Mammary epithelial cell (primary cell): Measurements from ENCODE around the gene CD8B2.
"Not testable (repeated sequence)": the region's sequence is repeated elsewhere in the genome, so short reads cannot be mapped to it uniquely, and the experiment has no call there.

Experiments used
- EZH2 ChIP-seq: IDR thresholded peaks from 2 replicates; pipeline ENCODE4 v1.6.1; 2012; ENCODE audit warnings: low read length, inconsistent platforms, borderline replicate concordance
- TF ChIP-seq, protein P1 (sequence below), 2 donors: IDR thresholded peaks in 1 of 2; conservative IDR thresholded peaks in 1 of 2; 2 replicates each; pipeline ENCODE4 v1.5.1; 2011 to 2012; ENCODE audit warnings: inconsistent platforms in 2 of 2, low read length in 2 of 2, mild to moderate bottlenecking in 2 of 2, control low read depth in 1 of 2, low read depth in 1 of 2; ENCODE audit not compliant: insufficient read depth in 1 of 2; ENCODE audit errors: extremely low read depth in 1 of 2

DNA sequence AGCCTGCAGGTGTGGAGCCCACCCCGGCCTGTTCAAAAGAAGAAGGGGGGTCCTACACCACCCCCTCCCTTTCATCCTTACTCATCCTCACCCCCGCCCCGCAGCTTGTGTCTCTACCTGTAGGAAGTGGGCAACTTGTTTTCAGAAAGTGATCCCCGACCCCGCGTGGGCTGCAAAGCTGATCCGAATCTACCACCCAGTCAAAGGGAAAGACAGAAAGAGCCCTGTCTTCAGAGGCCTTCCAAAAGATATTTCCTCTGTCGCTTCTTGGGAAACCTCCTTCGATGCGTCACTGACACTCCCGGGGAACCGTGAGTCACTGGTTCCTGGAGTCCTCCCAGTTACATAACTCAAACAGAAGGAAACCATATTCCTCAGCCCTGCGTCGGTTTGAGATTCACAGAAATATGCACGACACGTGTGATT lies 24.3 kb downstream of the CD8B2 start:
- TF ChIP-seq, protein P1, sequence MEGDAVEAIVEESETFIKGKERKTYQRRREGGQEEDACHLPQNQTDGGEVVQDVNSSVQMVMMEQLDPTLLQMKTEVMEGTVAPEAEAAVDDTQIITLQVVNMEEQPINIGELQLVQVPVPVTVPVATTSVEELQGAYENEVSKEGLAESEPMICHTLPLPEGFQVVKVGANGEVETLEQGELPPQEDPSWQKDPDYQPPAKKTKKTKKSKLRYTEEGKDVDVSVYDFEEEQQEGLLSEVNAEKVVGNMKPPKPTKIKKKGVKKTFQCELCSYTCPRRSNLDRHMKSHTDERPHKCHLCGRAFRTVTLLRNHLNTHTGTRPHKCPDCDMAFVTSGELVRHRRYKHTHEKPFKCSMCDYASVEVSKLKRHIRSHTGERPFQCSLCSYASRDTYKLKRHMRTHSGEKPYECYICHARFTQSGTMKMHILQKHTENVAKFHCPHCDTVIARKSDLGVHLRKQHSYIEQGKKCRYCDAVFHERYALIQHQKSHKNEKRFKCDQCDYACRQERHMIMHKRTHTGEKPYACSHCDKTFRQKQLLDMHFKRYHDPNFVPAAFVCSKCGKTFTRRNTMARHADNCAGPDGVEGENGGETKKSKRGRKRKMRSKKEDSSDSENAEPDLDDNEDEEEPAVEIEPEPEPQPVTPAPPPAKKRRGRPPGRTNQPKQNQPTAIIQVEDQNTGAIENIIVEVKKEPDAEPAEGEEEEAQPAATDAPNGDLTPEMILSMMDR (conservative IDR thresholded peaks at IDR 0.05 in 1 of 2, IDR thresholded peaks at IDR 0.05 in 1 of 2; ENCODE audit: extremely low read depth in 1 of 2, insufficient read depth in 1 of 2, low read depth in 1 of 2, low read length in 2 of 2): not testable (repeated sequence)
- not testable (repeated sequence) for TF ChIP-seq EZH2
